Keratinocyte (primary cell): ENCODE data around the gene EPB41. TPM values are rescaled to one million over a fixed set of nuclear protein-coding genes. Genes with fewer than 3 reads are reported as not detected.

ENCODE experiments used
- DNase-seq: peaks from one replicate; pipeline ENCODE4 v3.0.0-alpha.2; 2011; ENCODE audit warnings: low read depth, missing footprints, low spot score
- FAIRE-seq: peaks from 2 replicates; lab custom pipeline; 2011; peaks lifted over from hg19 to GRCh38; lab: Jason Lieb, UNC
- H2AFZ ChIP-seq: 2 replicates; pipeline ENCODE4 v1.6.0; 2012; ENCODE audit warnings: low read length, control low read depth, inconsistent platforms; ENCODE audit not compliant: control insufficient read depth
- H3K27ac ChIP-seq: 2 replicates; pipeline ENCODE4 v1.5.1; 2011; ENCODE audit warnings: low read length; ENCODE audit not compliant: control insufficient read depth, insufficient read depth
- H3K27me3 ChIP-seq: 3 replicates; pipeline ENCODE4 v1.6.0; 2011; ENCODE audit warnings: low read length; ENCODE audit not compliant: control insufficient read depth, insufficient read depth; ENCODE audit errors: extremely low read depth
- H3K36me3 ChIP-seq, 2 experiments: 2 replicates in 1 of 2; 3 replicates in 1 of 2; pipeline ENCODE4 v1.5.1; 2011; ENCODE audit warnings: low read length in 2 of 2, mild to moderate bottlenecking in 1 of 2; ENCODE audit not compliant: control insufficient read depth in 2 of 2, insufficient read depth in 2 of 2; ENCODE audit errors: extremely low read depth in 1 of 2
- H3K4me1 ChIP-seq: 3 replicates; pipeline ENCODE4 v1.5.1; 2011; ENCODE audit warnings: low read length; ENCODE audit not compliant: control insufficient read depth, insufficient read depth; ENCODE audit errors: extremely low read depth
- H3K4me2 ChIP-seq: 3 replicates; pipeline ENCODE4 v1.6.0; 2011; ENCODE audit warnings: low read depth, low read length; ENCODE audit not compliant: control insufficient read depth, insufficient read depth; ENCODE audit errors: extremely low read depth
- H3K4me3 ChIP-seq, 3 experiments: fragments of 200-600 bp in 1 of 3; sonication (generic) in 1 of 3; 2 replicates in 2 of 3; 3 replicates in 1 of 3; pipeline ENCODE4 v1.5.1; 2011 to 2016; ENCODE audit warnings: low read length in 3 of 3, mild to moderate bottlenecking in 3 of 3, control low read depth in 2 of 3, inconsistent platforms in 1 of 3, low read depth in 1 of 3, mixed read lengths in 1 of 3, mixed run types in 1 of 3, moderate library complexity in 1 of 3; ENCODE audit not compliant: control insufficient read depth in 2 of 3, insufficient read depth in 2 of 3; ENCODE audit errors: extremely low read depth in 1 of 3
- H3K79me2 ChIP-seq: 2 replicates; pipeline ENCODE4 v1.6.0; 2012; ENCODE audit warnings: low read length; ENCODE audit not compliant: control insufficient read depth, insufficient read depth
- H3K9ac ChIP-seq: 3 replicates; pipeline ENCODE4 v1.6.0; 2011; ENCODE audit warnings: low read length; ENCODE audit not compliant: control insufficient read depth, insufficient read depth; ENCODE audit errors: extremely low read depth
- H3K9me1 ChIP-seq: 3 replicates; pipeline ENCODE4 v1.6.0; 2011; ENCODE audit warnings: low read length; ENCODE audit not compliant: control insufficient read depth, insufficient read depth; ENCODE audit errors: extremely low read depth
- H3K9me3 ChIP-seq: 2 replicates; pipeline ENCODE4 v1.5.1; 2012; ENCODE audit warnings: low read depth, low read length; ENCODE audit not compliant: control insufficient read depth
- H4K20me1 ChIP-seq: 3 replicates; pipeline ENCODE4 v1.6.0; 2011; ENCODE audit warnings: low read length; ENCODE audit not compliant: control insufficient read depth, insufficient read depth; ENCODE audit errors: extremely low read depth
- EZH2 ChIP-seq: IDR thresholded peaks from one replicate; pipeline ENCODE4 v1.6.1; 2012; ENCODE audit warnings: inconsistent platforms, mild to moderate bottlenecking, low read length, moderate library complexity
- dilution Hi-C: fragments of 300-500 bp; cut with MboI; formaldehyde crosslinking; loops from one replicate; pipeline ENCODE4 v1.7.0; 2020; ENCODE audit warnings: low sequenced_read_pairs; ENCODE audit not compliant: extremely low pct_ligation_motif_present
- polyA plus RNA-seq, 5 experiments: library from polyadenylated mRNA; depleted of rRNA in 3 of 5; stranded (reverse) in 3 of 5; stranded (forward) in 1 of 5; unstranded in 1 of 5; fragments of >200 nt; gene quantifications; 1 replicate in 1 of 5; 2 replicates in 3 of 5; 3 replicates in 1 of 5; pipeline versions ENCODE4 v1.2.1 to v1.2.3, GENCODE V29; 2011 to 2012; ENCODE audit warnings: missing spikeins in 2 of 5, low read depth in 1 of 5, low replicate concordance in 1 of 5
- TF ChIP-seq, protein P1 (sequence below), 3 experiments: IDR thresholded peaks in 1 of 3; conservative IDR thresholded peaks in 1 of 3; optimal IDR thresholded peaks in 1 of 3; 2 replicates in 2 of 3; 3 replicates in 1 of 3; pipeline versions ENCODE3 to v1.5.1; 2011; ENCODE audit warnings: low read length in 3 of 3, mild to moderate bottlenecking in 3 of 3, moderate library complexity in 2 of 3, control low read depth in 1 of 3, inconsistent platforms in 1 of 3; ENCODE audit not compliant: insufficient read depth in 2 of 3; ENCODE audit errors: extremely low read depth in 1 of 3

Gene EPB41
- polyA plus RNA-seq, 1 donor (not counting 4 experiments of a cell fraction or from before 2014, with no cell fraction given), result 21.1 TPM

GRCh38 chr1:29152046-29152805 lies 237.9 kb downstream of the EPB41 start:
- Histone ChIP-seq H3K79me2 (peaks cover 17% of the 10 kb centered on the region), H2AFZ (no peak overlapping the region), H3K4me2 (no peak overlapping the region), H3K27me3 (no peaks in the 10 kb centered on the region), H3K36me3 (peaks cover 26 to 58% of the 10 kb centered on the region in 2 experiments), H3K4me1 (no peaks in the 10 kb centered on the region), H3K9me3 (no peaks in the 10 kb centered on the region), H3K27ac (no peak overlapping the region), H4K20me1 (no peaks in the 10 kb centered on the region), H3K4me3 (no peak overlapping the region), H3K9ac (no peak overlapping the region), H3K9me1 (no peaks in the 10 kb centered on the region)
- dilution Hi-C loops, result no loop called here
- DNase-seq (no peak), FAIRE-seq (no peak)
- TF ChIP-seq EZH2, result no peak
- TF ChIP-seq, protein P1, sequence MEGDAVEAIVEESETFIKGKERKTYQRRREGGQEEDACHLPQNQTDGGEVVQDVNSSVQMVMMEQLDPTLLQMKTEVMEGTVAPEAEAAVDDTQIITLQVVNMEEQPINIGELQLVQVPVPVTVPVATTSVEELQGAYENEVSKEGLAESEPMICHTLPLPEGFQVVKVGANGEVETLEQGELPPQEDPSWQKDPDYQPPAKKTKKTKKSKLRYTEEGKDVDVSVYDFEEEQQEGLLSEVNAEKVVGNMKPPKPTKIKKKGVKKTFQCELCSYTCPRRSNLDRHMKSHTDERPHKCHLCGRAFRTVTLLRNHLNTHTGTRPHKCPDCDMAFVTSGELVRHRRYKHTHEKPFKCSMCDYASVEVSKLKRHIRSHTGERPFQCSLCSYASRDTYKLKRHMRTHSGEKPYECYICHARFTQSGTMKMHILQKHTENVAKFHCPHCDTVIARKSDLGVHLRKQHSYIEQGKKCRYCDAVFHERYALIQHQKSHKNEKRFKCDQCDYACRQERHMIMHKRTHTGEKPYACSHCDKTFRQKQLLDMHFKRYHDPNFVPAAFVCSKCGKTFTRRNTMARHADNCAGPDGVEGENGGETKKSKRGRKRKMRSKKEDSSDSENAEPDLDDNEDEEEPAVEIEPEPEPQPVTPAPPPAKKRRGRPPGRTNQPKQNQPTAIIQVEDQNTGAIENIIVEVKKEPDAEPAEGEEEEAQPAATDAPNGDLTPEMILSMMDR (optimal IDR thresholded peaks at IDR 0.05 in 1 of 3, IDR thresholded peaks at IDR 0.05 in 1 of 3, conservative IDR thresholded peaks at IDR 0.05 in 1 of 3; ENCODE audit: extremely low read depth in 1 of 3, insufficient read depth in 2 of 3, low read length in 3 of 3), result no peak

DNA sequence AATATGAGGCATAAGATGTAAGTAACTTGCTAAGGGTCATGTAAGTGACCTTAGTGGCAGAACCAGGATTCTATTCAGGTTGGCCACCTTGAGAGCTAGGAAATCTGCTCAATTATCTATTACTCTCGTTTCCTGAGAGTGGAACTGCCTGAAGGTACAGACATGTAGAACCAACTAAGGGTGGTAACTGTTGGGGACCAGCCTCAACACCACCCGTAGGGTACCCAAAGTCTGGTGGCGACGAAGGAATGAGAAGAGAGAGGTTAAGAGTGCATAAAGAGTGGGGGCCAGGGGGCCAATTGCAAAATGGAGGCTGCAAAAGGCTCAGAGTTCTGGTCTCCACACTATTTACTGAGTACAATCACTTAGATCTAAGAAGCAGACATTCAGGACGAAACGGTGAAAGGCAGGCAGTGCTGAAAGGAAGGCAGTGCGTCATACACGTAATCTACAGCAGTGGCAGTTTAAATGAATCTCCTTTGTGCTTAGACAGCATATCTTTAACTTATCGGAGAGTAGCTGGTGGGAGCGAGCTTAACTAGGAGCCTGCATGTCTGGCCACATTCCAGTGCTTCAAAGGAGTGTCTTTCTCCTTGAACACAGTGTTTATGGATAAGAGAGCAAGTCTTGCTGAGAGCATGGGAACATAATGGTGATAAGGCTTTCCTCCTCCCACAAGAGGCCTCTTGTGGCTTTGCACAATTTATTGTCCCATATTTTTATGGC lies 242.3 kb downstream of the EPB41 start:
- no peaks in the 10 kb centered on the region for H3K4me1 ChIP-seq
- no peak for TF ChIP-seq EZH2
- TF ChIP-seq, protein P1 (optimal IDR thresholded peaks at IDR 0.05 in 1 of 3, IDR thresholded peaks at IDR 0.05 in 1 of 3, conservative IDR thresholded peaks at IDR 0.05 in 1 of 3; ENCODE audit: extremely low read depth in 1 of 3, insufficient read depth in 2 of 3, low read length in 3 of 3), result no peak
- no peaks in the 10 kb centered on the region for H3K27me3 ChIP-seq
- dilution Hi-C loops, result no loop called here
- no peak overlapping the region for H3K4me3 ChIP-seq
- FAIRE-seq (peak; percentile 36), DNase-seq (no peak)
- no peaks in the 10 kb centered on the region for H3K9me3 ChIP-seq
- no peak overlapping the region for H3K27ac ChIP-seq
- peaks cover 24 to 38% of the 10 kb centered on the region in 2 experiments for H3K36me3 ChIP-seq
- H3K9me1 ChIP-seq, result no peaks in the 10 kb centered on the region
- H3K4me2 ChIP-seq, result no peak overlapping the region
- no peak overlapping the region for H3K9ac ChIP-seq
- H4K20me1 ChIP-seq, result no peaks in the 10 kb centered on the region
- peaks cover 41% of the 10 kb centered on the region for H3K79me2 ChIP-seq
- H2AFZ ChIP-seq, result no peak overlapping the region
